Measurements from ENCODE around the gene TAS2R3.

TAS2R3 gene

GRCh38 chr7:141729020-141729419 lies 34.9 kb upstream of the TAS2R3 start:
- TF ChIP-seq CTCF (IDR thresholded peaks at IDR 0.05; ENCODE audit: extremely low read depth, insufficient read depth, missing control alignments), result no peak
- no peak for DNase-seq (ENCODE audit: low spot score)
- in situ Hi-C loops (cut with MboI; ENCODE audit: low pct_unique_long_range_greater_than_20kb, low sequenced_read_pairs, unreplicated experiment), result no loop called here

GRCh38 chr7:141731476-141732149 lies 32.3 kb upstream of the TAS2R3 start:
- no peak for DNase-seq (ENCODE audit: low spot score)
- in situ Hi-C loops (cut with MboI; ENCODE audit: low pct_unique_long_range_greater_than_20kb, low sequenced_read_pairs, unreplicated experiment), result no loop called here
- TF ChIP-seq CTCF (IDR thresholded peaks at IDR 0.05; ENCODE audit: extremely low read depth, insufficient read depth, missing control alignments), result no peak

GRCh38 chr7:141737118-141737835 lies 26.6 kb upstream of the TAS2R3 start:
- no peak for TF ChIP-seq CTCF (IDR thresholded peaks at IDR 0.05; ENCODE audit: extremely low read depth, insufficient read depth, missing control alignments)
- no peak for DNase-seq (ENCODE audit: low spot score)
- in situ Hi-C loops (cut with MboI; ENCODE audit: low pct_unique_long_range_greater_than_20kb, low sequenced_read_pairs, unreplicated experiment), result no loop called here

GRCh38 chr7:141737836-141738591 lies 25.9 kb upstream of the TAS2R3 start, which contains the start of gene SSBP1:
SSBP1 (plus strand) TSS chr7:141738358; CDS start chr7:141739167, 809 bp downstream.
- in situ Hi-C loops (cut with MboI; ENCODE audit: low pct_unique_long_range_greater_than_20kb, low sequenced_read_pairs, unreplicated experiment), result no loop called here
- peak; percentile 79 for TF ChIP-seq CTCF (IDR thresholded peaks at IDR 0.05; ENCODE audit: extremely low read depth, insufficient read depth, missing control alignments)
- peak; percentile 83 for DNase-seq (ENCODE audit: low spot score)

- no peak for TF ChIP-seq CTCF (IDR thresholded peaks at IDR 0.05; ENCODE audit: extremely low read depth, insufficient read depth, missing control alignments)
- DNase-seq (ENCODE audit: low spot score), result no peak
- in situ Hi-C loops (cut with MboI; ENCODE audit: low pct_unique_long_range_greater_than_20kb, low sequenced_read_pairs, unreplicated experiment), result no loop called here
These were observed 25.3 kb upstream of the TAS2R3 start for GRCh38 chr7:141738592-141739013.

GRCh38 chr7:141739250-141739649 lies 24.6 kb upstream of the TAS2R3 start:
- DNase-seq (ENCODE audit: low spot score), result no peak
- in situ Hi-C loops (cut with MboI; ENCODE audit: low pct_unique_long_range_greater_than_20kb, low sequenced_read_pairs, unreplicated experiment), result no loop called here
- no peak for TF ChIP-seq CTCF (IDR thresholded peaks at IDR 0.05; ENCODE audit: extremely low read depth, insufficient read depth, missing control alignments)
